ENCODE results near the gene NSUN7. TPM values are rescaled to one million over a fixed set of nuclear protein-coding genes. Genes with fewer than 3 reads are reported as not detected.

The NSUN7 gene
- total RNA-seq (10 to 100 TPM; 18.7 to 33.3 TPM), polyA plus RNA-seq (ENCODE audit: insufficient read depth, low read depth, low replicate concordance) (41.1 TPM)
- long read RNA-seq, donor 1, partial matches to known transcripts = 0 of 1 reads
- long read RNA-seq, donor 1, other reads (novel, unspliced or antisense) = 0 of 1 reads
- long read RNA-seq, donor 2, partial matches to known transcripts = 0 of 1 reads
- long read RNA-seq, donor 2, other reads (novel, unspliced or antisense) = 0 of 1 reads

GRCh38 chr4:40749717-40750460 is at the start of gene NSUN7:
NSUN7 (plus strand) TSS chr4:40749955; CDS start chr4:40750694, 739 bp downstream.
- intact Hi-C loops (cut with DNase I; ENCODE audit: low total_unique reads) = no loop called here
- WGBS, 2 donors = 1 to 3% methylated on average over 3 to 47 of the region's 75 CpGs
- Histone ChIP-seq H3K9me3 (no peaks in the 10 kb centered on the region), H3K4me3 (peak within 1 kb of the TSS; percentile 60 to 78), H3K36me3 (ENCODE audit: low read depth, missing control alignments) (no peaks in the 10 kb centered on the region), H3K4me1 (no peaks in the 10 kb centered on the region), H3K27ac (peak within 1 kb of the TSS; percentile 56 to 74), H3K27me3 (no peaks in the 10 kb centered on the region)
- DNase-seq = peak; percentile 84
- TF ChIP-seq CTCF (IDR thresholded peaks at IDR 0.05) (no peak), POLR2A (IDR thresholded peaks at IDR 0.05) (no peak)

GRCh38 chr4:40702137-40702799 is 47.5 kb upstream of the NSUN7 start:
- H3K36me3 ChIP-seq (ENCODE audit: low read depth, missing control alignments) = no peaks in the 10 kb centered on the region
- intact Hi-C loops (cut with DNase I; ENCODE audit: low total_unique reads) = no loop called here
- no peaks in the 10 kb centered on the region for H3K9me3 ChIP-seq
- no peak overlapping the region for H3K4me3 ChIP-seq
- TF ChIP-seq POLR2A (IDR thresholded peaks at IDR 0.05) (no peak), CTCF (IDR thresholded peaks at IDR 0.05) (no peak)
- 73 to 80% methylated on average over 5 of the region's 5 CpGs for WGBS, 2 donors
- no peaks in the 10 kb centered on the region for H3K27me3 ChIP-seq
- no peak for DNase-seq
- no peaks in the 10 kb centered on the region for H3K4me1 ChIP-seq
- H3K27ac ChIP-seq = no peak overlapping the region

- no peak overlapping the region for H3K27ac ChIP-seq
- no peak overlapping the region for H3K4me3 ChIP-seq
- no peaks in the 10 kb centered on the region for H3K36me3 ChIP-seq (ENCODE audit: low read depth, missing control alignments)
- TF ChIP-seq CTCF (IDR thresholded peaks at IDR 0.05) (no peak), POLR2A (IDR thresholded peaks at IDR 0.05) (no peak)
- intact Hi-C loops (cut with DNase I; ENCODE audit: low total_unique reads) = no loop called here
- no peak for DNase-seq
- H3K9me3 ChIP-seq = no peaks in the 10 kb centered on the region
- H3K4me1 ChIP-seq = no peaks in the 10 kb centered on the region
- H3K27me3 ChIP-seq = no peaks in the 10 kb centered on the region
- WGBS, 2 donors = 36 to 39% methylated on average over 2 of the region's 2 CpGs
These were observed 47.0 kb upstream of the NSUN7 start for GRCh38 chr4:40702800-40703151.

- WGBS, 2 donors = 76 to 79% methylated on average over 5 of the region's 5 CpGs
- intact Hi-C loops (cut with DNase I; ENCODE audit: low total_unique reads) = no loop called here
- Histone ChIP-seq H3K27ac (no peak overlapping the region), H3K4me3 (no peak overlapping the region), H3K4me1 (no peaks in the 10 kb centered on the region), H3K36me3 (ENCODE audit: low read depth, missing control alignments) (no peaks in the 10 kb centered on the region), H3K27me3 (no peaks in the 10 kb centered on the region), H3K9me3 (no peaks in the 10 kb centered on the region)
- TF ChIP-seq CTCF (IDR thresholded peaks at IDR 0.05) = no peak
- TF ChIP-seq POLR2A (IDR thresholded peaks at IDR 0.05) = no peak
- DNase-seq = no peak
These were observed 45.7 kb upstream of the NSUN7 start for GRCh38 chr4:40704073-40704472.

Measured in testis (tissue), 5 donors.